Kidney glomerular epithelial cell (primary cell): Measurements from ENCODE around the gene WNT7A.

Experiments used
- DNase-seq: peaks from one replicate; lab custom pipeline; 2025; lab: John Stamatoyannopoulos, UW

Gene WNT7A

GRCh38 chr3:13769422-13769821 lies 110.4 kb downstream of the WNT7A start:
- no peak for DNase-seq

- no peak for DNase-seq
Measured at GRCh38 chr3:13768453-13768852, 111.4 kb downstream of the WNT7A start.

- no peak for DNase-seq
Measured at GRCh38 chr3:13767896-13768295, 112.0 kb downstream of the WNT7A start.

GRCh38 chr3:13767030-13767429 lies 112.8 kb downstream of the WNT7A start:
- no peak for DNase-seq
